GM12892 (cell line): Measurements from ENCODE around the gene LRRC18.

Experiments used
- POLR2A ChIP-seq: IDR thresholded peaks from 2 replicates; pipeline ENCODE4 v1.6.1; 2011; ENCODE audit warnings: low read depth, low read length, control low read depth
- POLR2AphosphoS5 ChIP-seq: IDR thresholded peaks from 2 replicates; pipeline ENCODE4 v1.6.1; 2011; ENCODE audit warnings: low read depth, low read length, control low read depth
- TAF1 ChIP-seq: IDR thresholded peaks from 2 replicates; pipeline ENCODE4 v1.6.1; 2011; ENCODE audit warnings: low read depth, mild to moderate bottlenecking, control low read depth, low read length, borderline replicate concordance

- TF ChIP-seq POLR2A: no peak
- TF ChIP-seq POLR2AphosphoS5: no peak
- no peak for TF ChIP-seq TAF1
Observed at GRCh38 chr10:48970046-48970445, 30.4 kb upstream of the LRRC18 start.
